Skeletal muscle cell (primary cell): ENCODE measurements around the gene HSD17B12.
A peak's percentile ranks its signal among the peaks of the same experiment; 100 is the strongest.

ENCODE experiments used
- DNase-seq: peaks from one replicate; pipeline ENCODE4 v3.0.0-alpha.2; 2010; ENCODE audit warnings: low read depth
- H3K4me3 ChIP-seq: 2 replicates; pipeline ENCODE4 v1.5.1; 2011; ENCODE audit warnings: low read depth, mild to moderate bottlenecking, control low read depth, low read length, moderate library complexity

HSD17B12 gene

GRCh38 chr11:43837879-43838278 lies 157.3 kb downstream of the HSD17B12 start:
- H3K4me3 ChIP-seq = no peak overlapping the region
- no peak for DNase-seq

GRCh38 chr11:43842021-43842420 lies 161.5 kb downstream of the HSD17B12 start:
- H3K4me3 ChIP-seq = no peak overlapping the region
- no peak for DNase-seq

- DNase-seq = no peak
- no peak overlapping the region for H3K4me3 ChIP-seq
Measured at GRCh38 chr11:43845816-43846215, 165.3 kb downstream of the HSD17B12 start.

- H3K4me3 ChIP-seq = no peak overlapping the region
- DNase-seq = peak; percentile 39
Measured at GRCh38 chr11:43852057-43852636, 171.6 kb downstream of the HSD17B12 start.

- DNase-seq = no peak
- no peak overlapping the region for H3K4me3 ChIP-seq
Measured at GRCh38 chr11:43853781-43854180, 173.2 kb downstream of the HSD17B12 start.

GRCh38 chr11:43856993-43857392 lies 176.5 kb downstream of the HSD17B12 start:
- no peak for DNase-seq

GRCh38 chr11:43861141-43861540 lies 180.6 kb downstream of the HSD17B12 start:
- no peak overlapping the region for H3K4me3 ChIP-seq
- DNase-seq = no peak

More at GRCh38 chr11:43856993-43857392, 176.5 kb downstream of the HSD17B12 start:
- no peak overlapping the region for H3K4me3 ChIP-seq

GRCh38 chr11:43866520-43866919 lies 186.0 kb downstream of the HSD17B12 start:
- DNase-seq = peak; percentile 14
- no peak overlapping the region for H3K4me3 ChIP-seq

- no peak for DNase-seq
- H3K4me3 ChIP-seq = no peak overlapping the region
Measured at GRCh38 chr11:43866969-43867368, 186.4 kb downstream of the HSD17B12 start.

GRCh38 chr11:43868852-43869567 lies 188.5 kb downstream of the HSD17B12 start:
- H3K4me3 ChIP-seq = no peak overlapping the region
- peak; percentile 72 for DNase-seq

GRCh38 chr11:43871051-43871450 lies 190.5 kb downstream of the HSD17B12 start:
- H3K4me3 ChIP-seq = no peak overlapping the region
- no peak for DNase-seq

GRCh38 chr11:43872995-43873394 lies 192.5 kb downstream of the HSD17B12 start:
- no peak for DNase-seq
- no peak overlapping the region for H3K4me3 ChIP-seq

GRCh38 chr11:43874078-43874477 lies 193.5 kb downstream of the HSD17B12 start:
- no peak for DNase-seq
- H3K4me3 ChIP-seq = no peak overlapping the region

GRCh38 chr11:43874738-43875137 lies 194.2 kb downstream of the HSD17B12 start:
- no peak overlapping the region for H3K4me3 ChIP-seq
- DNase-seq = no peak

GRCh38 chr11:43879789-43880639 lies 199.5 kb downstream of the HSD17B12 start:
- H3K4me3 ChIP-seq = peak overlapping the region; percentile 84
- DNase-seq = no peak

GRCh38 chr11:43880640-43881159 lies 200.2 kb downstream of the HSD17B12 start, which contains the start of gene ALKBH3:
Gene ALKBH3, plus strand, starts transcription at chr11:43880831. Its CDS starts 1,822 bp downstream, at chr11:43882653.
- DNase-seq = peak; percentile 85

GRCh38 chr11:43892851-43893250 lies 212.3 kb downstream of the HSD17B12 start:
- no peak overlapping the region for H3K4me3 ChIP-seq
- no peak for DNase-seq

More at GRCh38 chr11:43880640-43881159, 200.2 kb downstream of the HSD17B12 start, which contains the start of gene ALKBH3:
- H3K4me3 ChIP-seq = peak within 1 kb of the TSS; percentile 84

GRCh38 chr11:43894546-43894945 lies 214.0 kb downstream of the HSD17B12 start:
- no peak overlapping the region for H3K4me3 ChIP-seq
- no peak for DNase-seq

- DNase-seq = no peak
- no peak overlapping the region for H3K4me3 ChIP-seq
Measured at GRCh38 chr11:43895601-43896000, 215.1 kb downstream of the HSD17B12 start.

GRCh38 chr11:43898574-43898973 lies 218.0 kb downstream of the HSD17B12 start:
- no peak for DNase-seq
- no peak overlapping the region for H3K4me3 ChIP-seq
